ENCODE measurements around the gene MAP2K3.
"Not testable (repeated sequence)": the region's sequence is repeated elsewhere in the genome, so short reads cannot be mapped to it uniquely, and the experiment has no call there.

- not testable (repeated sequence) for TF ChIP-seq CTCF, POLR2A (IDR thresholded peaks at IDR 0.05)
These were observed 22.2 kb downstream of the MAP2K3 start for GRCh38 chr17:21306611-21307272.

Data from right lobe of liver (tissue), 4 donors.